Neural progenitor cell (in vitro differentiated cells): ENCODE measurements around the gene AIF1L. TPM values are rescaled to one million over a fixed set of nuclear protein-coding genes. Genes with fewer than 3 reads are reported as not detected.

Experiments
- DNase-seq: peaks from one replicate; pipeline ENCODE4 v3.0.0-alpha.2; 2016; ENCODE audit warnings: low spot score
- H2AFZ ChIP-seq: fragments of 200-600 bp; sonication (generic); replicated peaks from 2 replicates; pipeline ENCODE4 v1.6.1; 2016; ENCODE audit warnings: antibody characterized with exemption
- H3F3A ChIP-seq: fragments of 200-600 bp; sonication (generic); 2 replicates; pipeline ENCODE4 v1.6.1; 2016; ENCODE audit warnings: antibody characterized with exemption, low read depth
- H3K27ac ChIP-seq: fragments of 200-600 bp; sonication (generic); 2 replicates; pipeline ENCODE4 v1.5.1; 2016; ENCODE audit warnings: mild to moderate bottlenecking
- H3K27me3 ChIP-seq: fragments of 200-600 bp; sonication (generic); 2 replicates; pipeline ENCODE4 v1.6.1; 2016; ENCODE audit warnings: mild to moderate bottlenecking, moderate library complexity
- H3K36me3 ChIP-seq: fragments of 200-600 bp; sonication (generic); 2 replicates; pipeline ENCODE4 v1.5.1; 2016
- H3K4me1 ChIP-seq: fragments of 200-600 bp; sonication (generic); 2 replicates; pipeline ENCODE4 v1.6.1; 2016; ENCODE audit warnings: mixed run types
- H3K4me2 ChIP-seq: fragments of 200-600 bp; sonication (generic); 2 replicates; pipeline ENCODE4 v1.6.1; 2016
- H3K4me3 ChIP-seq: fragments of 200-600 bp; sonication (generic); 2 replicates; pipeline ENCODE4 v1.5.1; 2016
- H3K79me2 ChIP-seq: fragments of 200-600 bp; sonication (generic); 2 replicates; pipeline ENCODE4 v1.6.1; 2016; ENCODE audit warnings: low read depth
- H3K9ac ChIP-seq: fragments of 200-600 bp; sonication (generic); 2 replicates; pipeline ENCODE4 v1.6.1; 2016
- H3K9me3 ChIP-seq: fragments of 200-600 bp; sonication (generic); 2 replicates; pipeline ENCODE4 v1.5.1; 2016; ENCODE audit warnings: low read depth
- H4K20me1 ChIP-seq: fragments of 200-600 bp; sonication (generic); 2 replicates; pipeline ENCODE4 v1.6.1; 2016; ENCODE audit warnings: low read depth
- H3K27ac Mint-ChIP-seq: 3 replicates; pipeline ENCODE4 v1.8.0; 2021; ENCODE audit warnings: mixed read lengths
- H3K27me3 Mint-ChIP-seq: 2 replicates; pipeline ENCODE4 v1.8.0; 2022; ENCODE audit warnings: low read depth, mild to moderate bottlenecking, inconsistent platforms, moderate library complexity, mixed read lengths; ENCODE audit not compliant: insufficient read depth
- H3K36me3 Mint-ChIP-seq: 3 replicates; pipeline ENCODE4 v1.8.0; 2021; ENCODE audit warnings: mixed read lengths
- H3K4me1 Mint-ChIP-seq: 3 replicates; pipeline ENCODE4 v1.8.0; 2021; ENCODE audit warnings: mixed read lengths
- H3K4me3 Mint-ChIP-seq: 3 replicates; pipeline ENCODE4 v1.8.0; 2021; ENCODE audit warnings: mild to moderate bottlenecking, moderate library complexity, mixed read lengths
- H3K9me3 Mint-ChIP-seq: 3 replicates; pipeline ENCODE4 v1.8.0; 2020; ENCODE audit warnings: mixed read lengths
- CTCF ChIP-seq: fragments of 200-600 bp; sonication (generic); IDR thresholded peaks from 2 replicates; pipeline ENCODE4 v1.5.1; 2017; ENCODE audit warnings: antibody characterized with exemption, mild to moderate bottlenecking
- EZH2 ChIP-seq: fragments of 200-600 bp; sonication (generic); IDR thresholded peaks from 2 replicates; pipeline ENCODE4 v1.6.1; 2017; ENCODE audit warnings: antibody characterized with exemption, mild to moderate bottlenecking, moderate library complexity
- EZH2phosphoT487 ChIP-seq: fragments of 200-600 bp; sonication (generic); IDR thresholded peaks from 2 replicates; pipeline ENCODE4 v1.6.1; 2017; ENCODE audit warnings: antibody characterized with exemption
- total RNA-seq: library from RNA; depleted of rRNA; stranded (reverse); fragments of >200 nt; gene quantifications from 2 replicates; pipeline ENCODE4 v1.2.3, GENCODE V29; 2015; ENCODE audit warnings: low replicate concordance

Gene AIF1L
- total RNA-seq, 1 donor from 2014 or later = 69.0 TPM

GRCh38 chr9:131101207-131101964, 5.1 kb downstream of the AIF1L start:
- H3K27me3 ChIP-seq = no peaks in the 10 kb centered on the region
- no peak overlapping the region for H3K27ac ChIP-seq
- no peaks in the 10 kb centered on the region for H3K9me3 ChIP-seq
- DNase-seq = no peak
- no peak overlapping the region for H3K9ac ChIP-seq
- no peak overlapping the region for H3K4me2 ChIP-seq
- no peak overlapping the region for H3K4me3 ChIP-seq
- peaks cover 15% of the 10 kb centered on the region for H4K20me1 ChIP-seq
- no peak overlapping the region for H3K27ac Mint-ChIP-seq
- no peaks in the 10 kb centered on the region for H3K9me3 Mint-ChIP-seq
- H3K79me2 ChIP-seq = peaks cover 39% of the 10 kb centered on the region
- TF ChIP-seq EZH2 = no peak
- no peak for TF ChIP-seq CTCF
- no peak for TF ChIP-seq EZH2phosphoT487
- H3K4me1 Mint-ChIP-seq = peaks cover 16% of the 10 kb centered on the region
- H2AFZ ChIP-seq = no peak overlapping the region
- peaks cover 2% of the 10 kb centered on the region for H3K27me3 Mint-ChIP-seq
- H3K4me1 ChIP-seq = peaks cover 21% of the 10 kb centered on the region
- peaks cover 4% of the 10 kb centered on the region for H3K36me3 Mint-ChIP-seq
- no peak overlapping the region for H3K4me3 Mint-ChIP-seq
- H3F3A ChIP-seq = peaks cover 16% of the 10 kb centered on the region
- no peaks in the 10 kb centered on the region for H3K36me3 ChIP-seq

DNA sequence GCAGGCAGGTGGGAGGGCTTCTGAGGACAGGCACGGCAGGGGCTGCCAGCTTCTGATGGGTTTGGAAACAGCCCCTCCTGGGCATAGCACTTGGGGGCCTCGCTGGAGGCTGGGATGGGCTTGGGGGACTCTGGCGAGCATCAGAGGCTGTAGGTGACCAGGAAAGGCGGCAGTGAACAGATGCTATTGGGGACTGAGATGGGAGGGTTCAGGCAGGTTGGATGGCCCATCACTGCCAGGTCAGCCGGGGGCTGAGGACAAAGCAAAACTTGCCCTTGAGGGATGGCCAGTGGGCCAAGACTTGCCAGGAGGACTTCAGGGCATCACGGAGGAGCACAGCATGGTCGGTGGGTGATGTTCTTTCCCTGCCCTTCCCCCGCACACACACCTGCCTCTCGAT, 6.7 kb downstream of the AIF1L start:
- H3K27me3 ChIP-seq = no peaks in the 10 kb centered on the region
- peak overlapping the region; percentile 35 for H3K27ac Mint-ChIP-seq
- H3K4me1 ChIP-seq = peaks cover 14% of the 10 kb centered on the region
- H3K9ac ChIP-seq = no peak overlapping the region
- no peak for DNase-seq
- H3K4me3 ChIP-seq = no peak overlapping the region
- no peaks in the 10 kb centered on the region for H3K9me3 ChIP-seq
- H3K27me3 Mint-ChIP-seq = peaks cover 2% of the 10 kb centered on the region
- H3K4me3 Mint-ChIP-seq = no peak overlapping the region
- H3F3A ChIP-seq = no peaks in the 10 kb centered on the region
- H3K9me3 Mint-ChIP-seq = no peaks in the 10 kb centered on the region
- TF ChIP-seq CTCF (no peak), EZH2 (no peak), EZH2phosphoT487 (no peak)
- no peak overlapping the region for H3K4me2 ChIP-seq
- H3K27ac ChIP-seq = no peak overlapping the region
- H3K4me1 Mint-ChIP-seq = peaks cover 9% of the 10 kb centered on the region
- H3K36me3 Mint-ChIP-seq = peaks cover 4% of the 10 kb centered on the region
- H2AFZ ChIP-seq = no peak overlapping the region
- H4K20me1 ChIP-seq = peaks cover 5% of the 10 kb centered on the region
- H3K79me2 ChIP-seq = peaks cover 27% of the 10 kb centered on the region
- no peaks in the 10 kb centered on the region for H3K36me3 ChIP-seq

- no peak overlapping the region for H3K4me2 ChIP-seq
- Mint-ChIP-seq H3K4me1 (peaks cover 7% of the 10 kb centered on the region), H3K27me3 (peaks cover 3% of the 10 kb centered on the region), H3K9me3 (no peaks in the 10 kb centered on the region), H3K27ac (no peak overlapping the region), H3K4me3 (peak overlapping the region; percentile 38), H3K36me3 (peaks cover 4% of the 10 kb centered on the region)
- TF ChIP-seq EZH2 = no peak
- peaks cover 9% of the 10 kb centered on the region for H3K4me1 ChIP-seq
- no peaks in the 10 kb centered on the region for H3K36me3 ChIP-seq
- no peak overlapping the region for H3K4me3 ChIP-seq
- H3K27ac ChIP-seq = no peak overlapping the region
- no peaks in the 10 kb centered on the region for H3F3A ChIP-seq
- DNase-seq = no peak
- H3K9ac ChIP-seq = no peak overlapping the region
- no peak overlapping the region for H2AFZ ChIP-seq
- no peaks in the 10 kb centered on the region for H4K20me1 ChIP-seq
- no peaks in the 10 kb centered on the region for H3K9me3 ChIP-seq
- no peaks in the 10 kb centered on the region for H3K27me3 ChIP-seq
- H3K79me2 ChIP-seq = peaks cover 22% of the 10 kb centered on the region
Measured at GRCh38 chr9:131103535-131103934, 7.2 kb downstream of the AIF1L start.

GRCh38 chr9:131104016-131104740, 7.8 kb downstream of the AIF1L start:
- Mint-ChIP-seq H3K4me1 (peaks cover 3% of the 10 kb centered on the region), H3K36me3 (peaks cover 7% of the 10 kb centered on the region), H3K27me3 (peaks cover 4% of the 10 kb centered on the region), H3K4me3 (no peak overlapping the region), H3K9me3 (no peaks in the 10 kb centered on the region), H3K27ac (no peak overlapping the region)
- no peak overlapping the region for H2AFZ ChIP-seq
- H3K9ac ChIP-seq = no peak overlapping the region
- no peak overlapping the region for H3K4me3 ChIP-seq
- no peak overlapping the region for H3K4me2 ChIP-seq
- no peaks in the 10 kb centered on the region for H3K27me3 ChIP-seq
- DNase-seq = no peak
- H4K20me1 ChIP-seq = no peaks in the 10 kb centered on the region
- no peak overlapping the region for H3K27ac ChIP-seq
- H3K4me1 ChIP-seq = peaks cover 2% of the 10 kb centered on the region
- TF ChIP-seq EZH2 (no peak), CTCF (no peak), EZH2phosphoT487 (no peak)
- no peaks in the 10 kb centered on the region for H3F3A ChIP-seq
- H3K79me2 ChIP-seq = peaks cover 16% of the 10 kb centered on the region
- no peaks in the 10 kb centered on the region for H3K9me3 ChIP-seq
- no peaks in the 10 kb centered on the region for H3K36me3 ChIP-seq
